ENCODE measurements around the gene UHMK1.

UHMK1 gene

GRCh38 chr1:162530307-162530987 is 32.8 kb downstream of the UHMK1 start:
- DNase-seq = peak in 1 of 3 experiments; percentile 26

GRCh38 chr1:162530988-162531319 is 33.3 kb downstream of the UHMK1 start:
- no peak for DNase-seq

- DNase-seq = no peak
Measured at GRCh38 chr1:162535501-162535900, 37.9 kb downstream of the UHMK1 start.

- no peak for DNase-seq
Measured at GRCh38 chr1:162536511-162536910, 38.9 kb downstream of the UHMK1 start.

- DNase-seq = no peak
Measured at GRCh38 chr1:162537216-162537615, 39.6 kb downstream of the UHMK1 start.

- no peak for DNase-seq
Measured at GRCh38 chr1:162538815-162539431, 41.3 kb downstream of the UHMK1 start.

- DNase-seq = no peak
Measured at GRCh38 chr1:162541619-162542141, 44.1 kb downstream of the UHMK1 start.

- DNase-seq = no peak
Measured at GRCh38 chr1:162543228-162543627, 45.6 kb downstream of the UHMK1 start.

- no peak for DNase-seq
Measured at GRCh38 chr1:162548170-162548569, 50.6 kb downstream of the UHMK1 start.

- no peak for DNase-seq
Measured at GRCh38 chr1:162549001-162549400, 51.4 kb downstream of the UHMK1 start.

GRCh38 chr1:162550925-162551324 is 53.3 kb downstream of the UHMK1 start:
- DNase-seq = no peak

- DNase-seq = no peak
Measured at GRCh38 chr1:162551969-162552683, 54.5 kb downstream of the UHMK1 start.

- DNase-seq = no peak
Measured at GRCh38 chr1:162552684-162553252, 55.1 kb downstream of the UHMK1 start.

- no peak for DNase-seq
Measured at GRCh38 chr1:162554258-162554657, 56.6 kb downstream of the UHMK1 start.

GRCh38 chr1:162557536-162557935 is 59.9 kb downstream of the UHMK1 start:
- DNase-seq = no peak

- DNase-seq = peak in 2 of 3 experiments; percentile 43 to 64
Measured at GRCh38 chr1:162560303-162561036, 62.9 kb downstream of the UHMK1 start.

- DNase-seq = peak; percentile 97 to 100 (median 97)
Measured at GRCh38 chr1:162561037-162561615, 63.5 kb downstream of the UHMK1 start.

GRCh38 chr1:162561616-162562469 is 64.2 kb downstream of the UHMK1 start, which contains the start of gene UAP1:
UAP1 (plus strand) TSS chr1:162561722; CDS start chr1:162566069, 4,347 bp downstream.
- DNase-seq = peak in 1 of 3 experiments; percentile 64

GRCh38 chr1:162562470-162562828 is 64.8 kb downstream of the UHMK1 start:
- DNase-seq = no peak

GRCh38 chr1:162564762-162565218 is 67.2 kb downstream of the UHMK1 start:
- no peak for DNase-seq

- DNase-seq = no peak
Measured at GRCh38 chr1:162565460-162565859, 67.8 kb downstream of the UHMK1 start.

Data from NCI-H1417 (cell line).